Natural killer cell (primary cell): ENCODE measurements around the gene CCDC117. TPM values are rescaled to one million over a fixed set of nuclear protein-coding genes. Genes with fewer than 3 reads are reported as not detected.
"Not testable (repeated sequence)": the region's sequence is repeated elsewhere in the genome, so short reads cannot be mapped to it uniquely, and the experiment has no call there.

Experiments used
- ATAC-seq, 3 donors: fragments of 150-1000 bp in 2 of 3; fragments of 200-7000 bp in 1 of 3; cut with Tn5 transposase; 1 replicate in 1 of 3; 2 replicates in 2 of 3; pipeline ENCODE4 v1.10.0; 2021; ENCODE audit warnings: mild to moderate bottlenecking in 2 of 3, moderate library complexity in 2 of 3
- DNase-seq, 2 donors: peaks; one replicate each; pipeline versions ENCODE4 v3.0.0 to v3.0.0-alpha.2; 2013 to 2021; ENCODE audit warnings: mixed read lengths in 1 of 2
- H3K27ac ChIP-seq: one replicate; pipeline ENCODE4 v1.5.1; 2013; ENCODE audit warnings: mild to moderate bottlenecking, low read length
- H3K27me3 ChIP-seq: one replicate; pipeline ENCODE4 v1.6.1; 2013; ENCODE audit warnings: low read length; ENCODE audit not compliant: control insufficient read depth, insufficient read depth
- H3K36me3 ChIP-seq: one replicate; pipeline ENCODE4 v1.6.1; 2013; ENCODE audit warnings: low read length; ENCODE audit not compliant: control insufficient read depth, insufficient read depth
- H3K4me1 ChIP-seq: one replicate; pipeline ENCODE4 v1.6.1; 2013; ENCODE audit warnings: low read length; ENCODE audit not compliant: control insufficient read depth, insufficient read depth
- H3K4me3 ChIP-seq: one replicate; pipeline ENCODE4 v1.5.1; 2013; ENCODE audit warnings: low read length
- H3K9me3 ChIP-seq: one replicate; pipeline ENCODE4 v1.6.1; 2013; ENCODE audit warnings: low read length; ENCODE audit not compliant: control insufficient read depth, insufficient read depth
- H3K27ac Mint-ChIP-seq, 2 donors: one replicate each; pipeline ENCODE4 v1.8.0; 2022; ENCODE audit warnings: mild to moderate bottlenecking in 2 of 2, mixed read lengths in 2 of 2, moderate library complexity in 1 of 2
- H3K27me3 Mint-ChIP-seq, 2 donors: one replicate each; pipeline ENCODE4 v1.8.0; 2022; ENCODE audit warnings: low read depth in 2 of 2, mixed read lengths in 2 of 2
- H3K36me3 Mint-ChIP-seq: one replicate; pipeline ENCODE4 v1.8.0; 2022; ENCODE audit warnings: mixed read lengths
- H3K4me1 Mint-ChIP-seq, 2 donors: one replicate each; pipeline ENCODE4 v1.8.0; 2022; ENCODE audit warnings: mixed read lengths in 2 of 2
- H3K4me3 Mint-ChIP-seq: one replicate; pipeline ENCODE4 v1.8.0; 2022; ENCODE audit warnings: mild to moderate bottlenecking, moderate library complexity, mixed read lengths
- H3K9me3 Mint-ChIP-seq, 2 donors: one replicate each; pipeline ENCODE4 v1.8.0; 2022; ENCODE audit warnings: mixed read lengths in 2 of 2
- CTCF ChIP-seq: fragments of 200-600 bp; IDR thresholded peaks from one replicate; pipeline ENCODE4 v1.8.0; 2022; ENCODE audit warnings: antibody characterized with exemption
- WGBS: methylation state at CpG from one replicate; pipeline ENCODE4 v1.1.7; 2013; ENCODE audit warnings: missing lambda C conversion rate; ENCODE audit not compliant: insufficient coverage; 5-methylcytosine and 5-hydroxymethylcytosine counted together
- intact Hi-C: fragments of 100-400 bp; cut with micrococcal nuclease; formaldehyde crosslinking; loops from one replicate; pipeline ENCODE4 v1.14.2; 2022
- total RNA-seq, 4 donors: library from RNA; stranded (reverse); fragments of 120-200 nt in 1 of 4; gene quantifications; one replicate each; pipeline versions ENCODE4 v1.2.3 to v1.2.4, GENCODE V29; 2013 to 2022

CCDC117 gene
- total RNA-seq, 3 donors from 2014 or later (not counting 1 experiment from before 2014, with no cell fraction given), result 26.3 to 26.9 (median 26.6) TPM

- no peaks in the 10 kb centered on the region for H3K9me3 ChIP-seq
- no peaks in the 10 kb centered on the region for H3K36me3 ChIP-seq
- no peaks in the 10 kb centered on the region for H3K36me3 Mint-ChIP-seq
- no peaks in the 10 kb centered on the region for H3K4me1 Mint-ChIP-seq
- no peak overlapping the region for H3K27ac ChIP-seq
- H3K4me3 Mint-ChIP-seq, result no peak overlapping the region
- peaks cover 10% of the 10 kb centered on the region for H3K4me1 ChIP-seq
- intact Hi-C loops, result no loop called here
- H3K27me3 ChIP-seq, result no peaks in the 10 kb centered on the region
- no peaks in the 10 kb centered on the region for H3K9me3 Mint-ChIP-seq
- H3K4me3 ChIP-seq, result no peak overlapping the region
- 73% methylated on average over 3 of the region's 3 CpGs for whole genome bisulfite sequencing
- DNase-seq, result no peak
- H3K27ac Mint-ChIP-seq, result no peak overlapping the region
- ATAC-seq, result no peak
- no peak for TF ChIP-seq CTCF
- H3K27me3 Mint-ChIP-seq, result no peaks in the 10 kb centered on the region
Observed at GRCh38 chr22:28759861-28760560, 12.5 kb upstream of the CCDC117 start.

- Mint-ChIP-seq H3K27me3 (no peaks in the 10 kb centered on the region), H3K27ac (no peak overlapping the region), H3K4me1 (no peaks in the 10 kb centered on the region), H3K4me3 (no peak overlapping the region), H3K36me3 (no peaks in the 10 kb centered on the region), H3K9me3 (no peaks in the 10 kb centered on the region)
- Histone ChIP-seq H3K4me1 (peaks cover 10% of the 10 kb centered on the region), H3K9me3 (no peaks in the 10 kb centered on the region), H3K27ac (no peak overlapping the region), H3K27me3 (no peaks in the 10 kb centered on the region), H3K4me3 (no peak overlapping the region), H3K36me3 (no peaks in the 10 kb centered on the region)
- DNase-seq (no peak), ATAC-seq (no peak)
- TF ChIP-seq CTCF, result no peak
- intact Hi-C loops, result no loop called here
- 97% methylated on average over 10 of the region's 10 CpGs for WGBS
Observed at GRCh38 chr22:28761449-28761755, 11.1 kb upstream of the CCDC117 start.

GRCh38 chr22:28762000-28762399 is 10.5 kb upstream of the CCDC117 start:
- H3K4me1 ChIP-seq, result peaks cover 10% of the 10 kb centered on the region
- H3K27ac Mint-ChIP-seq, ATAC-seq, H3K36me3 ChIP-seq, H3K27me3 Mint-ChIP-seq, H3K9me3 Mint-ChIP-seq, H3K9me3 ChIP-seq, H3K4me3 Mint-ChIP-seq, H3K4me1 Mint-ChIP-seq, H3K4me3 ChIP-seq, H3K36me3 Mint-ChIP-seq, H3K27ac ChIP-seq, intact Hi-C loops, H3K27me3 ChIP-seq, DNase-seq: not testable (repeated sequence)
- WGBS, result 92% methylated on average over 4 of the region's 4 CpGs

GRCh38 chr22:28766628-28767027 is 5.9 kb upstream of the CCDC117 start:
- no peak overlapping the region for H3K27ac ChIP-seq
- DNase-seq (no peak), ATAC-seq (no peak)
- no peak overlapping the region for H3K4me3 ChIP-seq
- Mint-ChIP-seq H3K36me3 (no peaks in the 10 kb centered on the region), H3K27me3 (no peaks in the 10 kb centered on the region), H3K4me3 (no peak overlapping the region), H3K9me3 (peaks cover 0 to 2% of the 10 kb centered on the region in 2 donors), H3K4me1 (no peaks in the 10 kb centered on the region), H3K27ac (no peak overlapping the region)
- no peaks in the 10 kb centered on the region for H3K36me3 ChIP-seq
- WGBS, result 100% methylated on average over 3 of the region's 3 CpGs
- TF ChIP-seq CTCF, result no peak
- intact Hi-C loops, result no loop called here
- no peaks in the 10 kb centered on the region for H3K4me1 ChIP-seq
- no peaks in the 10 kb centered on the region for H3K27me3 ChIP-seq
- peaks cover 4% of the 10 kb centered on the region for H3K9me3 ChIP-seq
